Gastrocnemius medialis (tissue), 4 donors: ENCODE results near the gene AP1G1. TPM values are rescaled to one million over a fixed set of nuclear protein-coding genes. Genes with fewer than 3 reads are reported as not detected.

Experiments used
- ATAC-seq, 2 donors: fragments of 150-250 bp; one replicate each; pipeline ENCODE4 v1.9.1; 2016
- DNase-seq, 2 donors: peaks; one replicate each; pipeline ENCODE4 v3.0.0-alpha.2; 2019
- H3K27ac ChIP-seq, 4 donors: fragments of 200-600 bp; sonication (generic); 1 replicate in 1 of 4; 2 replicates in 3 of 4; pipeline ENCODE4 v1.5.1; 2016 to 2018; ENCODE audit warnings: mild to moderate bottlenecking in 2 of 4, moderate library complexity in 1 of 4
- H3K27me3 ChIP-seq, 3 donors: fragments of 200-600 bp; sonication (generic) in 2 of 3; 1 replicate in 1 of 3; 2 replicates in 2 of 3; pipeline versions ENCODE4 v1.5.1 to v1.6.0; 2016 to 2019; ENCODE audit warnings: mild to moderate bottlenecking in 1 of 3, moderate library complexity in 1 of 3
- H3K36me3 ChIP-seq, 2 donors: fragments of 200-600 bp; sonication (generic) in 1 of 2; one replicate each; pipeline ENCODE4 v1.5.1; 2017 to 2018
- H3K4me1 ChIP-seq, 2 donors: fragments of 200-600 bp; sonication (generic) in 1 of 2; one replicate each; pipeline ENCODE4 v1.5.1; 2016 to 2017; ENCODE audit warnings: mild to moderate bottlenecking in 2 of 2
- H3K4me3 ChIP-seq, 4 donors: fragments of 200-600 bp; sonication (generic) in 3 of 4; 1 replicate in 1 of 4; 2 replicates in 3 of 4; pipeline ENCODE4 v1.5.1; 2016 to 2019; ENCODE audit warnings: mild to moderate bottlenecking in 2 of 4
- H3K9me3 ChIP-seq, 3 donors: fragments of 200-600 bp; sonication (generic) in 2 of 3; 1 replicate in 1 of 3; 2 replicates in 2 of 3; pipeline ENCODE4 v1.5.1; 2016 to 2019
- CTCF ChIP-seq, 5 experiments: fragments of 450-650 bp in 3 of 5; fragments of 200-600 bp in 2 of 5; sonication (generic) in 2 of 5; IDR thresholded peaks in 4 of 5; conservative IDR thresholded peaks in 1 of 5; 1 replicate in 4 of 5; 2 replicates in 1 of 5; pipeline ENCODE4 v1.5.1; 2016 to 2019; ENCODE audit warnings: antibody characterized with exemption in 5 of 5, mild to moderate bottlenecking in 3 of 5, moderate library complexity in 3 of 5
- POLR2A ChIP-seq, 2 donors: fragments of 450-650 bp; IDR thresholded peaks; one replicate each; pipeline ENCODE4 v1.6.1; 2017; ENCODE audit warnings: antibody characterized with exemption in 2 of 2, mild to moderate bottlenecking in 2 of 2, moderate library complexity in 2 of 2
- in situ Hi-C, 4 donors: fragments of 200-750 bp; cut with MboI; loops; one replicate each; pipeline versions ENCODE4 v1.15.0 to v1.8.0; 2017; ENCODE audit warnings: low sequenced_read_pairs in 4 of 4
- intact Hi-C: fragments of 100-400 bp; cut with DNase I; formaldehyde crosslinking; loops from one replicate; pipeline ENCODE4 v1.15.1; 2023; ENCODE audit warnings: low total_unique reads
- total RNA-seq, 4 donors: library from RNA; depleted of rRNA; stranded (reverse); fragments of >200 nt; gene quantifications; one replicate each; pipeline versions ENCODE4 v1.1.0 to v1.2.3, GENCODE V29; 2016

The AP1G1 gene
- 10 to 100 TPM; 60.7 to 80.6 (median 66.3) TPM for total RNA-seq

- intact Hi-C loops = loop anchor here (1.0 to 2.0 kb wide), 4 partner anchors 36 to 86 kb away; partner anchors contain the start of genes ATXN1L and IST1
- Histone ChIP-seq H3K27ac (peak within 1 kb of the TSS; percentile 91 to 99 (median 94)), H3K9me3 (no peaks in the 10 kb centered on the region), H3K27me3 (no peaks in the 10 kb centered on the region), H3K36me3 (peaks cover 0 to 6% of the 10 kb centered on the region in 2 donors), H3K4me1 (peaks cover 30 to 45% of the 10 kb centered on the region in 2 donors), H3K4me3 (peak within 1 kb of the TSS; percentile 77 to 99 (median 94))
- in situ Hi-C loops = loop anchor here in 2 of 4 donors (5.0 to 10.0 kb wide), 2 partner anchors 86 to 88 kb away; partner anchors contain the start of gene IST1 (in 2 of the 2)
- DNase-seq (peak; percentile 95 to 97), ATAC-seq (peak; percentile 95 to 97)
- no peak for TF ChIP-seq CTCF (IDR thresholded peaks at IDR 0.05 in 4 of 5, conservative IDR thresholded peaks at IDR 0.05 in 1 of 5)
- TF ChIP-seq POLR2A (IDR thresholded peaks at IDR 0.05) = peak; percentile 62 to 70
Observed at GRCh38 chr16:71808593-71809459, at the start of gene AP1G1. Gene AP1G1, minus strand, starts transcription at chr16:71808834. Its CDS starts 19,355 bp downstream, at chr16:71789479.

GRCh38 chr16:71855937-71856662, 47.5 kb upstream of the AP1G1 start:
- H3K27ac ChIP-seq = peak overlapping the region in 2 of 4 donors; percentile 19 to 73
- no peaks in the 10 kb centered on the region for H3K27me3 ChIP-seq
- peaks cover 0 to 22% of the 10 kb centered on the region in 2 donors for H3K36me3 ChIP-seq
- intact Hi-C loops = no loop called here
- H3K9me3 ChIP-seq = no peaks in the 10 kb centered on the region
- H3K4me3 ChIP-seq = no peak overlapping the region
- in situ Hi-C loops = no loop called here
- H3K4me1 ChIP-seq = peaks cover 22 to 25% of the 10 kb centered on the region in 2 donors
- no peak for TF ChIP-seq CTCF (IDR thresholded peaks at IDR 0.05 in 4 of 5, conservative IDR thresholded peaks at IDR 0.05 in 1 of 5)
- no peak for TF ChIP-seq POLR2A (IDR thresholded peaks at IDR 0.05)
- no peak for DNase-seq
- no peak for ATAC-seq

- peaks cover 0 to 28% of the 10 kb centered on the region in 2 donors for H3K36me3 ChIP-seq
- no peak overlapping the region for H3K27ac ChIP-seq
Observed at GRCh38 chr16:71854369-71854948, 45.8 kb upstream of the AP1G1 start.

More at GRCh38 chr16:71854369-71854948, 45.8 kb upstream of the AP1G1 start:
- intact Hi-C loops (no loop called here), in situ Hi-C loops (no loop called here)
- no peak for ATAC-seq
- H3K9me3 ChIP-seq = no peaks in the 10 kb centered on the region
- DNase-seq = no peak
- no peaks in the 10 kb centered on the region for H3K27me3 ChIP-seq
- H3K4me1 ChIP-seq = peaks cover 19 to 23% of the 10 kb centered on the region in 2 donors
- no peak overlapping the region for H3K4me3 ChIP-seq
- TF ChIP-seq POLR2A (IDR thresholded peaks at IDR 0.05) = no peak
- no peak for TF ChIP-seq CTCF (IDR thresholded peaks at IDR 0.05 in 4 of 5, conservative IDR thresholded peaks at IDR 0.05 in 1 of 5)
